GM18520 (cell line): Measurements from ENCODE around the gene CTAG2.
"Not testable (repeated sequence)": the region's sequence is repeated elsewhere in the genome, so short reads cannot be mapped to it uniquely, and the experiment has no call there.

ENCODE experiments used
- ATAC-seq: cut with Tn5 transposase; IDR thresholded peaks from one replicate; pipeline ENCODE4 v1.9.1; 2021; ENCODE audit not compliant: unreplicated experiment

Gene CTAG2

GRCh38 chrX:154653413-154653812, at the start of gene CTAG2:
CTAG2 (minus strand) TSS chrX:154653579; CDS start chrX:154653515, 64 bp downstream.
- not testable (repeated sequence) for ATAC-seq

DNA sequence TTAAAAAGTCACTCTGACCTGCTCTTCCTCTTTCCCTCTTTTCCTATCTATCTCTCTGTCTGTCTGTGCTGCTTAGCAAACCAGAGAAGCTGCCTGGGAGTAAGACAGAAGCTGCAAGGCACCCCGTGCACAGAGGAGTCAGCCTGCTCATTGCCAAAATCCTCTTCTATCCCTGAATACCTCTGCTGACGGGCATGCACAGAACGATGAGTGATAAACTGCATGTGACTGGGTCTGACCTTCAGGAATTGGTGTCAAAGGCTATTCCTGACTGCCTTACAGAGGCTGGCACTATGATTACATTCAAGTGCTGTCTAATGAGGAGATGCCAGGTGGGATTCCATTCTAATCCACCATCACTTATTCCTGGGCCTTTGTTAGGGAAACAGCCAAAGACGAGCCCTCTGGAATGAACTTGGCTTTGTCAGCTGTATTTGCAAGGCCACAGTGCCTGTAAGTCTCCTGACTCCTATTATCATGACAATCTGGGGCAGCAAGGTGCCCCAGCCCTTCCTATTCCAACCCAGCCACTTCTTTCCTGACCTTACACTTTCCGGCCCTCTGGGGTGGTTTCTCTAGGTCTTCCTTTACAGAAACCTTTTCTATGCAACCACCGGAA, 45.4 kb upstream of the CTAG2 start:
- no peak for ATAC-seq

- ATAC-seq, result no peak
Measured at GRCh38 chrX:154696676-154697045, 43.3 kb upstream of the CTAG2 start.

DNA sequence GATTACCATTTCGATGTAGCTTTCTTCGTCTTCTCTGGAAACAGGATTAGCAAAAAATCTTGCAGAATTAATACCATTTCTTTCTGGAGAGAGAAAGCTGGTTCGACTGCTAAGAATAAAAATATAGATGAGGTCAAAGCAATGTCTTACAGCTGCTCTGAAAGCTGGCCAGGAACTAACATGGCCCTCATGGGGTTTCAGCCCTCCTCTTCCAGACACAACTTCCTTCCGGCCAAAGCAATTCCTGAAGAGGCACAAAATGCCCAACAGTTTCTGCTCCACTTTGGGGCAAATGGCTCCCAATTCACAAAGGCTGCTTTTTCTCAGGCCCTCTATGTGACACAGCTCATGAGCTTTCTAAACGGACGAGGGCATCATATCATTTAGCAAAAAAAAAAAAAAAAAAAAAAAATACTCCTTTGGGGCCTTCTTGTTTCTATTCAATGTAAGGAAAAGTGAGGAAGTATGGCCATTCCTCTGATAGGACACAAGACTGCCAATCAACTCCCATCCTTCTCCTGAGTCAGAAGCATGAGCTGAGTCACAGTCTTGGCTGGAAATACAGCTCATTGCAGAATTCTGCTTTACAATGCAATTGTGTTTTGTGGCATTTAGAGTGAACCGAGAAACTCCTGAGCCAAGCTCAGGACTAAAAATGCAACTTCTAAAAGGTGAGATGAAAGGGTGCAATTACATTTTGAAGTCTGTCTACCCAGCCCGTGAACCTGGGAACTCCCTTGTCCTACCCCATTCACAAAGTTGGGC, 42.7 kb upstream of the CTAG2 start:
- no peak for ATAC-seq

- ATAC-seq, result no peak
Measured at GRCh38 chrX:154693394-154693793, 40.0 kb upstream of the CTAG2 start.

GRCh38 chrX:154690438-154690837, 37.1 kb upstream of the CTAG2 start:
- ATAC-seq, result not testable (repeated sequence)

- ATAC-seq, result not testable (repeated sequence)
Measured at GRCh38 chrX:154672084-154672483, 18.7 kb upstream of the CTAG2 start.

GRCh38 chrX:154670848-154671247, 17.5 kb upstream of the CTAG2 start:
- ATAC-seq, result not testable (repeated sequence)

GRCh38 chrX:154661899-154662298, 8.5 kb upstream of the CTAG2 start:
- ATAC-seq, result no peak

DNA sequence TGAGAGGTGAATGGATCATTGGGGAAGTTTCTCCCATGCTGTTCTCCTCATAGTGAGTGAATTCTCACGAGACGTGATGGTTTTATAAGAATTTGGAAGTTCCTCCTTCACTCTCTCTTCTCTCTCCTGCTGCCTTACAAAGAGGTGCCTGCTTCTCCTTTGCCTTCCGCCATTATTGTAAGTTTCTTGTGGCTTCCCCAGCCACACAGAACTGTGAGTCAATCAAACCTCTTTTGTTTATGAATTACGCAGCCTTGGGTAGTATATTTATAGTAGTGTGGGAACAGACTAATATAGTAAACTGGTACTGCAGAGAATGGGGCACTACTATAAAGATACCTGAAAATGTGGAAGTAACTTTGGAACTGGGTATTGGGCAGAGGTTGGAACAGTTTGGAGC, 7.8 kb upstream of the CTAG2 start:
- ATAC-seq, result no peak

- ATAC-seq, result no peak
Measured at GRCh38 chrX:154660541-154660940, 7.2 kb upstream of the CTAG2 start.

GRCh38 chrX:154658957-154659356, 5.6 kb upstream of the CTAG2 start:
- ATAC-seq, result no peak

DNA sequence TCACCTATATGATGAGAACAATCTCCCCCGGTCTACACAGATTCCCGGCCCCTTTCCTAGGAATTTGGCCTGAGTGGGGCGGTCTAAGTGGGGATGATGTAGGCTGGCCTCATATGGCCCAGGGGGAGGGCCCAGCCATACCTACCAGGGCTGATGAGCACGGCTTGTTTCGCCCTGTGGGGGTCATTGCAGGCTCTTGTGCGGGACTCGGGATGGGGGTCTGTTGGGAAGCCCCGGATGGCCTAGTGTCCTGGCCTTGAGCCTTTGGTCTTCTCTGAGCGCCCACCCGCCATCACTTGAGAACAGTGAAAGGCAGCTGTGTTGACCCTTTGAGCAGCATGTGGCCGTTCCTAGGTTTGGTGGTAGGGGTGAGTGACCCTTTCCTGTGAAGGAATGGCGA, 4.8 kb upstream of the CTAG2 start:
- no peak for ATAC-seq

DNA sequence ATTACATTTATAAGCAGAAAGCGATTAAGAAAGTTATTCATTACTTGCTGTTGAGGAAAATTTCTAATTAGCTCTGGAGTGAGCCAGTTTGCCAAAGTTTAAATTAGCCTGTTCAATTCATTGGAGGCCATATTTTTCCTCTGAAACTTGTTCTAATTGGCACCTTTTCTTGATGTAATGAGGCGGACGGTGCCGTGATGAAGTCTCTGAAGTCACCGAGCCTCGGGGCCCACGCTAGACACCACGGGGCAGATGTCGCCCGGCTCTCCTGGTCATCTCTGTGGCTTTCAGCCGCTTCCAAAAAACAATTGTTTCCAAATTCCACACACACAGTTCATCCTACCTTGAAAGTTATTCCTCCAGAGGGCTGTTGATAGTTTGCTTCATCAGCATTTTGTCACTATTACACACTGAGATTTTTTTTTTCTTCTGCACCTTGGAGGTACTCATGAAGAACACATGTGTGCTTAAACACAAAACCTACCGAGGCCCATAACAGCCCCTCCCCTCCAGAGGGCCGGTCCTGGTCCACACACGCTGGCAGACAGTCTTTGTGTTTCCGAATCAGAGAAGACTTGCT, 3.9 kb upstream of the CTAG2 start:
- ATAC-seq, result no peak

DNA sequence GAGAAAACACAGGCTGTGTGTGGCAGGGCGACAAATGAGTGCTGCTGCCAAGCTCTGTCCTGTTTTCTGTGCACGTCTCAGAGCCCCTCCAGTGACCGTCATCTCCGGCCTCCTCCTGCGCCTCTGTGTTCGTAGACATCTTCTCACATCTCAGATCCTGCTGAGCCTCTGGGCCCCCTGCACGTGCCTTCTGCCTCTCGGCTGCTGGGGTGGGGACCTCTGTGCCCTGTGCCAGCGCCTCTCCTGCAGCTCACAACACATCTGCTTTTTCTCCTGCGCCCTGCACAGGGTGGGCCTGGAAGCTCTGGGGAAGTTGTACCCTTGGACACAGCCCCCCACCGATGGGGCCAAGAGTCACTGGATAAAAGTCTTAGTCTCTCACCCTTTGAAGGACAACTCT, 2.4 kb upstream of the CTAG2 start:
- no peak for ATAC-seq

GRCh38 chrX:154655346-154655745, 2.0 kb upstream of the CTAG2 start:
- no peak for ATAC-seq

DNA sequence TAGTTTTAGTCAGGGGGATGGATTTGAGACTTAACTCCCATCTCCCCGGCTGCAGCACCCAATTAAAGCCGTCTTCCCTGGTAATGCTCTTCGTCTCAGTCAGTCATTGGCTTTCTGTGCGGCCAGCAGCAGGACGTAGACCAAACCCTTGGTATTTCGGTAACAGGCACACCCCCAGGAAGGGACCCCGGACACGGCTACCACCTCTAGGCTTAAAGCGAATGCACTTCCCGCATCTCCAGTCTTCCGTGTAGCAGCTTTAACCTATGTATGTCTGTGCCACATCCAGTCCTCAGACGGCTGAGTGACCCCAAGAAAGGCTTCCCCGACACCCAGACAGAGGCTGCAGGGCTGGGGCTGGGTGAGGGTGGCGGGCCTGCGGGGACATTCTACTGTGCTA, 1.5 kb upstream of the CTAG2 start:
- ATAC-seq, result no peak

DNA sequence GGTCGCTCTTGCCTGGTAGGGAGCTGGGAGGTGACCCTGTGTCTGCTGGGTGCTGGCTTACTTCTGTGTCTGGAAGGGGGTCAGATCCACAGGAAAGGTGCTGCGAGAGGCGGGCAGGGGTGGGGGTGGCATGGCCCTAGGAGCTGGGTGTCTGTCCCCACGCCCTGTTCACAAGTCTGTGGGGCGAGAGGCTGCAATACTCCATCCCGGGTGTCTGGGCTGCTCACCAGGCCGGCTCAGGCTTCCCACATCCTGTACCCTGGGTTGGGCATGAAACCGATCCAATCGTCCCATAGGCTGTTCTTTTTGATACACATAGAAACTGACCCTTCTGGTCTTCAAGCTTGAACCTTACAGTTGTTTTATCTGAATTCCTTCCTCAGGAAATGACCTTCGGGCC, 993 bp upstream of the CTAG2 start:
- no peak for ATAC-seq

DNA sequence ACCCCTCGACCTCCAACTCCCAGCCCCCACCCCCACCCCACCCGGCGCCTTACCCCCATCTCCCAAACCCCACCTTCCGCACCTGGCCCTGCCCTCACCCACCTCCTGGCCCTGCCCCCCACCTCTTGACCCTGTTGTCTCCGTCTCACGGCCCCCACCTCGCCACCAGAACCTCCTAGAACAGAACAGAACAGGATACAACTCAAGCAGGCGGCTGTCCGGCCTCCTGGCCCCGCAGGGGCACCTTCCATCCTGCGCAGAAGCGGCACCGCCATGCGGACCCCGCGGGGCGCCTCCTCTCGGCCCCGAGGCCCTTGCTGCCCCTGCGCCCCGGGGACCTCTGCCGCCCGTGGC, 354 bp downstream of the CTAG2 start:
- ATAC-seq, result no peak

GRCh38 chrX:154652311-154653047, 900 bp downstream of the CTAG2 start:
- no peak for ATAC-seq

- ATAC-seq, result no peak
Measured at GRCh38 chrX:154650221-154650510, 3.2 kb downstream of the CTAG2 start.
